HepG2 (cell line): ENCODE results near the gene RREB1. TPM values are rescaled to one million over a fixed set of nuclear protein-coding genes. Genes with fewer than 3 reads are reported as not detected.

ENCODE experiments used
- ARNT2 ChIP-seq: sonication (generic); formaldehyde crosslinking; IDR thresholded peaks from 2 replicates; pipeline ENCODE4 v1.8.0; 2022; ENCODE audit warnings: mild to moderate bottlenecking, low read depth, missing genetic modification reagents, moderate library complexity
- BRCA1 ChIP-seq: sonication (generic); formaldehyde crosslinking; IDR thresholded peaks from 2 replicates; pipeline ENCODE4 v1.4.0; 2020; ENCODE audit warnings: missing genetic modification reagents
- CEBPG ChIP-seq: IDR thresholded peaks from 2 replicates; pipeline ENCODE4 v1.6.1; 2016
- DPF2 ChIP-seq: sonication (generic); formaldehyde crosslinking; IDR thresholded peaks from 2 replicates; pipeline ENCODE4 v1.4.0; 2020; ENCODE audit warnings: mild to moderate bottlenecking, low read depth, missing genetic modification reagents, borderline replicate concordance
- ELF4 ChIP-seq: sonication (generic); formaldehyde crosslinking; IDR thresholded peaks from 2 replicates; pipeline ENCODE4 v1.5.0; 2020; ENCODE audit warnings: missing genetic modification reagents, mild to moderate bottlenecking, moderate library complexity, borderline replicate concordance
- FOXK2 ChIP-seq: fragments of 450-650 bp; IDR thresholded peaks from 2 replicates; pipeline ENCODE4 v1.6.1; 2016
- JUNB ChIP-seq: sonication (generic); formaldehyde crosslinking; IDR thresholded peaks from 2 replicates; pipeline ENCODE4 v1.8.0; 2022; ENCODE audit warnings: missing genetic modification reagents, mild to moderate bottlenecking, borderline replicate concordance
- KLF11 ChIP-seq: IDR thresholded peaks from 2 replicates; pipeline ENCODE4 v1.6.1; 2016; ENCODE audit warnings: missing compliant biosample characterization
- NFYC ChIP-seq: IDR thresholded peaks from 2 replicates; pipeline ENCODE4 v1.6.1; 2016; ENCODE audit warnings: missing genetic modification reagents, missing compliant biosample characterization
- TBX2 ChIP-seq: sonication (generic); formaldehyde crosslinking; IDR thresholded peaks from 2 replicates; pipeline ENCODE4 v1.5.0; 2020; ENCODE audit warnings: missing genetic modification reagents, mild to moderate bottlenecking, borderline replicate concordance
- TCF7L2 ChIP-seq: IDR thresholded peaks from 2 replicates; pipeline ENCODE4 v1.6.1; 2011; ENCODE audit warnings: mild to moderate bottlenecking, low read depth, low read length, moderate library complexity
- ZNF138 ChIP-seq: sonication (generic); formaldehyde crosslinking; IDR thresholded peaks from 2 replicates; pipeline ENCODE4 v1.5.0; 2020; ENCODE audit warnings: mild to moderate bottlenecking, low read depth, missing genetic modification reagents
- polyA plus RNA-seq, 8 experiments: library from polyadenylated mRNA; depleted of rRNA in 3 of 8; stranded (reverse) in 7 of 8; unstranded in 1 of 8; fragments of >200 nt; fragmentation: Illumina TruSeq in 4 of 8; extraction: Trizol in 4 of 8; gene quantifications; 2 replicates each; pipeline versions ENCODE4 v1.2.1 to v1.2.3, GENCODE V29; 2011 to 2016; ENCODE audit warnings: low read depth in 4 of 8, missing spikeins in 1 of 8, mixed read lengths in 1 of 8; ENCODE audit not compliant: insufficient read depth in 1 of 8
- total RNA-seq, 5 experiments: library from RNA; depleted of rRNA; stranded (reverse); fragments of >200 nt; fragmentation: Illumina TruSeq; extraction: Trizol; gene quantifications; 2 replicates each; pipeline ENCODE4 v1.2.3, GENCODE V29; 2016; ENCODE audit warnings: low read depth in 1 of 5
- TF ChIP-seq, protein P1 (sequence below): sonication (generic); formaldehyde crosslinking; IDR thresholded peaks from 2 replicates; pipeline ENCODE4 v1.5.0; 2020; ENCODE audit warnings: mild to moderate bottlenecking, missing genetic modification reagents, borderline replicate concordance
- TF ChIP-seq, protein P2 (sequence below): sonication (generic); formaldehyde crosslinking; IDR thresholded peaks from 2 replicates; pipeline ENCODE4 v1.4.0; 2020; ENCODE audit warnings: mild to moderate bottlenecking, missing genetic modification reagents
- TF ChIP-seq, protein P3 (sequence below): sonication (generic); formaldehyde crosslinking; IDR thresholded peaks from 2 replicates; pipeline ENCODE4 v1.8.0; 2023; ENCODE audit warnings: mild to moderate bottlenecking, missing genetic modification reagents
- TF ChIP-seq, protein P4 (sequence below), 2 experiments: fragments of 450-650 bp in 1 of 2; sonication (generic) in 1 of 2; formaldehyde crosslinking in 1 of 2; IDR thresholded peaks; 2 replicates each; pipeline versions ENCODE4 v1.6.1 to v1.8.0; 2016 to 2022; ENCODE audit warnings: antibody characterized with exemption in 1 of 2, mild to moderate bottlenecking in 1 of 2, missing genetic modification reagents in 1 of 2

Gene RREB1
- total and polyA plus RNA-seq, 2 of the 13 experiments (the other 11 are each of a cell fraction or from before 2014, with no cell fraction given): 6.1 to 23.2 TPM

DNA sequence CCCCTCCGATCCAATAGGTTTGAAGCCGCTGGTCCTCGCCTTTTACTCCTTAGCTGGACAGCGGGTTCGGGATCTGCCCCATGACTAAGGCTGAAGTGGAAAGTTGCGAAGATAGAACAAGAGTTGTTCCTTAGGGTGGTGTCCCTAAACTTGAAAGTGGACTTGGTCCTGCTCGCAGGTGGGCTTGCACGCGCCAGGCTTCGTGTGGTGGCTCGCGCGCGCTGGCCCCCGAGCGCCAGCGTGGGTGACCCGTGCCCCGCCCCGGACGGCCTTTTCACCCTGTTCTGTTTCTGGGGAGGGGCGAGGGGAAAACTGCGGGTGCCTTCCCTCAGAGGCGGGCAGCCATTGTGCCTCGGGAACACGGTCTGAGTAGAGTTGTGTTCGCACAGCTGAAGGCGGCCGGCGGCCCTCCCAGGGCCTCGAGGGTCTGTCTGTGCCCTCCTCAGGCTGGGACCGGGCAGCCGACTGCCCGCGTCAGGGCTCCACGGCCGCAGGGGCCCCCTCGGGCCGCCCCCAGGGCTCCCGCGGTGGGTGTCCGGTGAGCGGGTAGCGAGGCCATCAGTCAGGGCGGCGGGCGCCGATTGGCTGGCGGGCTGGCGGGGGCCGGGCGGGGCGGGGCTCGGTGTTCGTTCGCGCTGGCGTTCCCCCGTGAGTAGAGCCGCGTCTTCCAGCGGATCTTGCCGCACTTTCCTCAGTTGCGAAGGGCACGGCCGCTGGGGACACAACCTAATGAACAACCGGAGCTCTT lies 33.0 kb downstream of the RREB1 start (continued):
- TF ChIP-seq, protein P1, sequence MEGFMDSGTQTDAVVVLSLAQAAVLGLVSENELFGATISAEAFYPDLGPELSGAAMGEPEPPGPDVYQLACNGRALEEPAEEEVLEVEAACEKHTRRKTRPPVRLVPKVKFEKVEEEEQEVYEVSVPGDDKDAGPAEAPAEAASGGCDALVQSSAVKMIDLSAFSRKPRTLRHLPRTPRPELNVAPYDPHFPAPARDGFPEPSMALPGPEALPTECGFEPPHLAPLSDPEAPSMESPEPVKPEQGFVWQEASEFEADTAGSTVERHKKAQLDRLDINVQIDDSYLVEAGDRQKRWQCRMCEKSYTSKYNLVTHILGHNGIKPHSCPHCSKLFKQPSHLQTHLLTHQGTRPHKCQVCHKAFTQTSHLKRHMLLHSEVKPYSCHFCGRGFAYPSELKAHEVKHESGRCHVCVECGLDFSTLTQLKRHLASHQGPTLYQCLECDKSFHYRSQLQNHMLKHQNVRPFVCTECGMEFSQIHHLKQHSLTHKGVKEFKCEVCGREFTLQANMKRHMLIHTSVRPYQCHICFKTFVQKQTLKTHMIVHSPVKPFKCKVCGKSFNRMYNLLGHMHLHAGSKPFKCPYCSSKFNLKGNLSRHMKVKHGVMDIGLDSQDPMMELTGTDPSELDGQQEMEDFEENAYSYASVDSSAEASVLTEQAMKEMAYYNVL (CRISPR knock-in tag): no peak; the same call in 1 of the 2 replicates
- TF ChIP-seq DPF2 (CRISPR knock-in tag): no peak; the same call in 1 of the 2 replicates
- peak; percentile 66; the same call in 1 of the 2 replicates for TF ChIP-seq ARNT2 (CRISPR knock-in tag)
- peak; percentile 66; the same call in 1 of the 2 replicates for TF ChIP-seq TBX2 (CRISPR knock-in tag)
- TF ChIP-seq, protein P2, sequence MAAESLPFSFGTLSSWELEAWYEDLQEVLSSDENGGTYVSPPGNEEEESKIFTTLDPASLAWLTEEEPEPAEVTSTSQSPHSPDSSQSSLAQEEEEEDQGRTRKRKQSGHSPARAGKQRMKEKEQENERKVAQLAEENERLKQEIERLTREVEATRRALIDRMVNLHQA: no peak
- no peak for TF ChIP-seq FOXK2
- TF ChIP-seq TCF7L2: no peak
- TF ChIP-seq, protein P3, sequence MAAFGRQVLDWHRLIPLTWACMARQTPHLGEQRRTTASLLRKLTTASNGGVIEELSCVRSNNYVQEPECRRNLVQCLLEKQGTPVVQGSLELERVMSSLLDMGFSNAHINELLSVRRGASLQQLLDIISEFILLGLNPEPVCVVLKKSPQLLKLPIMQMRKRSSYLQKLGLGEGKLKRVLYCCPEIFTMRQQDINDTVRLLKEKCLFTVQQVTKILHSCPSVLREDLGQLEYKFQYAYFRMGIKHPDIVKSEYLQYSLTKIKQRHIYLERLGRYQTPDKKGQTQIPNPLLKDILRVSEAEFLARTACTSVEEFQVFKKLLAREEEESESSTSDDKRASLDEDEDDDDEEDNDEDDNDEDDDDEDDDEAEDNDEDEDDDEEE (CRISPR knock-in tag): no peak
- peak; percentile 61; the same call in 1 of the 2 replicates for TF ChIP-seq ZNF138 (CRISPR knock-in tag)
- TF ChIP-seq KLF11 (CRISPR knock-in tag): 0 out of 2 replicates have a peak, but pooled peaks have one; percentile 17
- peak; percentile 80 for TF ChIP-seq NFYC (CRISPR knock-in tag)
- peak; percentile 86; the same call in 1 of the 2 replicates for TF ChIP-seq BRCA1
- 0 out of 2 replicates have a peak, but pooled peaks have one; percentile 26 for TF ChIP-seq JUNB (CRISPR knock-in tag)
- no peak; the same call in 1 of the 2 replicates for TF ChIP-seq CEBPG (CRISPR knock-in tag)
- TF ChIP-seq ELF4 (CRISPR knock-in tag): no peak
- TF ChIP-seq, protein P4, sequence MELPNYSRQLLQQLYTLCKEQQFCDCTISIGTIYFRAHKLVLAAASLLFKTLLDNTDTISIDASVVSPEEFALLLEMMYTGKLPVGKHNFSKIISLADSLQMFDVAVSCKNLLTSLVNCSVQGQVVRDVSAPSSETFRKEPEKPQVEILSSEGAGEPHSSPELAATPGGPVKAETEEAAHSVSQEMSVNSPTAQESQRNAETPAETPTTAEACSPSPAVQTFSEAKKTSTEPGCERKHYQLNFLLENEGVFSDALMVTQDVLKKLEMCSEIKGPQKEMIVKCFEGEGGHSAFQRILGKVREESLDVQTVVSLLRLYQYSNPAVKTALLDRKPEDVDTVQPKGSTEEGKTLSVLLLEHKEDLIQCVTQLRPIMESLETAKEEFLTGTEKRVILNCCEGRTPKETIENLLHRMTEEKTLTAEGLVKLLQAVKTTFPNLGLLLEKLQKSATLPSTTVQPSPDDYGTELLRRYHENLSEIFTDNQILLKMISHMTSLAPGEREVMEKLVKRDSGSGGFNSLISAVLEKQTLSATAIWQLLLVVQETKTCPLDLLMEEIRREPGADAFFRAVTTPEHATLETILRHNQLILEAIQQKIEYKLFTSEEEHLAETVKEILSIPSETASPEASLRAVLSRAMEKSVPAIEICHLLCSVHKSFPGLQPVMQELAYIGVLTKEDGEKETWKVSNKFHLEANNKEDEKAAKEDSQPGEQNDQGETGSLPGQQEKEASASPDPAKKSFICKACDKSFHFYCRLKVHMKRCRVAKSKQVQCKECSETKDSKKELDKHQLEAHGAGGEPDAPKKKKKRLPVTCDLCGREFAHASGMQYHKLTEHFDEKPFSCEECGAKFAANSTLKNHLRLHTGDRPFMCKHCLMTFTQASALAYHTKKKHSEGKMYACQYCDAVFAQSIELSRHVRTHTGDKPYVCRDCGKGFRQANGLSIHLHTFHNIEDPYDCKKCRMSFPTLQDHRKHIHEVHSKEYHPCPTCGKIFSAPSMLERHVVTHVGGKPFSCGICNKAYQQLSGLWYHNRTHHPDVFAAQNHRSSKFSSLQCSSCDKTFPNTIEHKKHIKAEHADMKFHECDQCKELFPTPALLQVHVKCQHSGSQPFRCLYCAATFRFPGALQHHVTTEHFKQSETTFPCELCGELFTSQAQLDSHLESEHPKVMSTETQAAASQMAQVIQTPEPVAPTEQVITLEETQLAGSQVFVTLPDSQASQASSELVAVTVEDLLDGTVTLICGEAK (IDR thresholded peaks at IDR 0.05): no peak
- TF ChIP-seq, protein P4 (CRISPR knock-in tag; IDR thresholded peaks at IDR 0.05): peak; percentile 86; the same call in 1 of the 2 replicates
